HG02885 (cell line): ENCODE results near the gene RANBP10.
"Not testable (repeated sequence)": the region's sequence is repeated elsewhere in the genome, so short reads cannot be mapped to it uniquely, and the experiment has no call there.

Experiments used
- ATAC-seq: cut with Tn5 transposase; IDR thresholded peaks from one replicate; pipeline ENCODE4 v1.9.1; 2021; ENCODE audit warnings: mild to moderate bottlenecking; ENCODE audit not compliant: unreplicated experiment, poor library complexity

The RANBP10 gene

DNA sequence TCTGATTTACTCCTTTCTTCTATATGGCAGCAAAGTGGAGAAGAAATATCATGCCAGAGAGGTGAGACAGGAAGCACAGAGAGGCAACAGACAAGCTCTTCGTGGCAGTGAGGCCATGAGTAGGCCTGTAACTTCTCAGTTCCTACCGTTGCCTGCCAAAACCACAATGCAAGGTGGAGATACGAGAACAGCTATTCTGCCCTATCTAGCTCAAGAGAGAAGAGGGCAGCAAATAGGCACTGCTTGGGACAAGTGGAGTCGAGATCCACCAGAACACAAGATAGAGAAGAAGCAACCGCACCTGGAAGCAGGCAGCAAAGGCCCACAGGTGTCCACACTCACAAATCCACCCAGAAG lies 24.8 kb downstream of the RANBP10 start:
- ATAC-seq = no peak

DNA sequence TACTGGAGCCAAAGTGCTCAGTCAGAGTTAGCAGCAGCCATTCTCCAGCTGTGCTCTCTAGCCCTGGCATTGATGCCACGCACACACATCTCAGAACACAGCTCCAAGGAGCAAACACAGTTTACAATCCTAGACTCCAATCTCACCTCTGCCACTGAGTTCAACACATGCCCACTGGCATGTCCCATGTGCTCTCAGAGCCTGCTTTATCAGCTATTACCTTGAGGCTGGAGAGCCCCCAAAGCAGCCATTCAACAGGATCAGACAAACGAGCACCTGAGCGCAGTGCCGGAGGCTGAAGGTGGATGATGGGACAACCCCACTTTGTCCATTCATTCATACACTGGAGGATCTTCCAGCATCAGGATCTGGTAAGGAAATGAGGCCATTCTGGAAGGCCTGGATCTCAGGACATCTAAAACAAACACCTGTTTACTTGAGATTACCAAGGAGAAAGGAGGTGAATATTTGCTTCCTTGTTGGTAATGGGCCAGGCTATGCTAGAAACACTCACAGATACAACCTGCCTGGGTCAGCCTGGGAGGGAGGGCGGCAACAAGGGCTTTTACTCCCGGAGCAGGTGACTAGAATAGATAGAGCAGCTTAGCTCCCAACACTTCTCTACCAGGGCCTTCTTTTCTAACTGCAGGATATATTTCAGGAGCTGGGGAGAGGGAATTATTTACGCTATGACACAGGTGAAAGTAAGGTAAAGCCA lies 25.4 kb downstream of the RANBP10 start:
- ATAC-seq = no peak

DNA sequence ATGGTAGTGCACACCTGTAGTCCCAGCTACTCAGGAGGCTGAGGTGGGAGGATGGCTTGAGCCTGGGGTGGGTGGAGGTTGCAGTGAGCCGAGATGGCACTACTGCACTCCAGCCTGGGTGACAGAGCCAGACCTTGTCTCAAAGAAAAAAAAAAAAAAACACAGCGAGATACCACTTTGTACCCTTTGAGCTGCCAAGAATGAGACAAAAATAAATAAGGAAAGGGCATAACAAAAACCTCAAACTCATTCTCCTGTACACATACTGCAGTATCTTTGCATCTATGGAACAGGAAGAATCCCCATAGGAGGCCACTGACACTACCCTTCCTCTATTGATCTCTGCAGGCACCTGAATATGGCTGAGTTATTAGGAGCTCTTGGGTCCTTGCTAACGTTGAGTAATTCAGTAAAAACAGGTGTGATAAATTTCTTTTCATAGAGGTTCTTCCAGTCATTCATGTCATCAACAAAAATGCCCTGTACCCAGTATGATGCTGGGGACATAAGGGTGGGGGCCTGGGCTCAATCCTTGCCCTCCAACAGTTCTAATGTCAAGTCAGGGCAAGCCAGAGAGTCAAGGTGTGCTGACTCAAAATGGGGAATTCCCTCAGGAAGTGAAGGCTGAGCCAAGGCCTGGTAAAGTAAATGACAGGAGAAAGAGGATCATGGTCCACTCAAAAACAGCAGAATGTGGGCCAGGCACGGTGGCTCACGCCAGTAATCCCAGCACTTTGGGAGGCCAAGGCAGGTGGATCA lies 26.9 kb downstream of the RANBP10 start:
- ATAC-seq = no peak

DNA sequence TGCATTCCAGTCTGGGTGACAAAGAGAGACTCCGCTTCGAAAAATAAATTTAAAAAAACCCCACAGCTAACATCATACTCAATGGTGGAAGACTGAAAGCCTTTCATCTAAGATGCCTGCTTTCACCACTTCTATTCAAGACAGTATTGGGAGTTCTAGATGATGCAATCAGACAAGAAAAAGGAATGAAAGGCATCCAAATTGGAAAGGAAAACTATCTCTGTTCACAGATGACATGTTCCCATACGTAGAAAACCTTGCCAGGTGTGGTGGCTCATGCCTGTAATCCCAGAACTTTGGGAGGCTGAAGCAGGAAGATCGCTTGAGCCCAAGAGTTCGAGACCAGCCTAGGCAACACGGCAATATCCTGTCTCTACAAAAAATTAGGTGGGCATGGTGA lies 31.1 kb downstream of the RANBP10 start:
- ATAC-seq = no peak

DNA sequence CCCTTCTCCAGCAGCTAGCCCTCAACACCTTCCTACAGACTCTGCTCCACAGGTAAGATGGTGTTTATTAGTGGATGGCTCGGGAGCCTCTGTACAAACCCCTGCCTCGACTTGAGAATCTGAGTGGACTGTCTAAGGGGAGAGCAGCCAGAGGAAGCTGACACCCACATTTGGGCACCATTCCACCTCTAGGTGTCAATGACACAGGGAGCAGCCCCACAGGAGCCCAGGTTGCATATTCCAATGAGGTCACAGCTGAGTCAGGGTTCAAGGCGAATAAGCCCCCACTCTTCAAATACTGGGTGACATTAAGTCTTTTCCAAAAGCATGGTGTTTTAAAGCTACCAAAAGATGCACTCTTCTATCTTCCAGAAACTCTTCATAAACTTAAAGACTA lies 31.9 kb downstream of the RANBP10 start:
- ATAC-seq = no peak

DNA sequence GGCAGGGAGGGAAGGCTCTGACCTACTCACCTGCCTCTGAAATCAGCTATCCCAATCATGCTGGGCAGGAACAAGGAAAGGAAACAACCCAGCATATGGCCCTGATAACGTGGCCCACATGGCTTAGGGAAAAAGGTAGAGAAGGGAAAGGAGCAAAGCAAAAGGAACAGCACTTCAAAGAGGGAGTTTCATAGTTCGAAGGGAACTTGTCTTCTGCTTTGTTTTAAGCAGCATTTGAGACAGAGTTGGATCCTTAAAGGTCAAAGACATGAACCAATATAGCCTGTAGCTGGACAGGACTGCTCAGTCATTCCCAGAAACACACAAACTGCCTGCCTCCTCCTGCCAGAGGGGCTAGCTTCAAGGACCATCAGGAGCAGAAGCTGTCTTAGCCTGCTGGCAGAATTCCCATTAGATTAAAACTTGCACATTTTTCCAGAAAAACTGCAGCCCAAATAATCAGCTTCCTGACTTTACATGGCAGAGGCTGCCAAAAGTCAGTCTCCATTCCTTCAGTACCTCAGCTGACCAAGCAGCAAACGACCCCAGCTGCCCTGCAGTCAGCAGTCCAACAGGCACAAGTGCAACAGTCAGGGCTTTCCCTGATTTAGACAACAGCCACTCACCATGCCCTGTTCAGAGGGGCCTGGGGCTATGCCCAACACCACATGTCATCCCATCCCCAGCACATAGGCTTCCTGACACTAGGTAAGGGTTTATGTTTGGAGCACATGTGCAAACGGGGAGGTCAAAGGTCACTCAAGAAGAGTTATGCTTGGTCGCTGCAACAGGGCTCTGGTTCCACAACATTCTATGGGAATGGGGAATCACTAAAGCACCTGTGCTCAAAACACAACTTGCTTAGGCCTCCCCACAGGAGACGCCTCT lies 32.5 kb downstream of the RANBP10 start:
- ATAC-seq = no peak

DNA sequence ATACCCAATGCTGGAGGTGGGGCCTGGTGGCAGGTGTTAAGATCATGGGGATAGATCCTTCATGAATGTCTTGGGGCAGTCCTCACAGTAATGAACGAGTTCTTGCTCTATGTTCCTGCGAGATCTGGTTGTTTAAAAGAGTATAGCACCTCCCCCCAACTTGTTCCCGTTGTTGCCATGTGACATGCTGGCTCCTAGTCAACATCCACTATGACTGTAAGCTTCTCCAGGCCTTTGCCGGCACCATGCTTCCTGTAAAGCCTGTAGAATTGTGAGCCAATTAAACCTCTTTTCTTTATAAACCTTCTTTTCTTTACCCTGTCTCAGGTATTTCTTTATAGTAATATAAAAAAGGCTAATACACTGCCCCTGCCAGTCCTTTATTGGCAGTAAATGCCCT lies 33.3 kb downstream of the RANBP10 start:
- ATAC-seq = no peak

DNA sequence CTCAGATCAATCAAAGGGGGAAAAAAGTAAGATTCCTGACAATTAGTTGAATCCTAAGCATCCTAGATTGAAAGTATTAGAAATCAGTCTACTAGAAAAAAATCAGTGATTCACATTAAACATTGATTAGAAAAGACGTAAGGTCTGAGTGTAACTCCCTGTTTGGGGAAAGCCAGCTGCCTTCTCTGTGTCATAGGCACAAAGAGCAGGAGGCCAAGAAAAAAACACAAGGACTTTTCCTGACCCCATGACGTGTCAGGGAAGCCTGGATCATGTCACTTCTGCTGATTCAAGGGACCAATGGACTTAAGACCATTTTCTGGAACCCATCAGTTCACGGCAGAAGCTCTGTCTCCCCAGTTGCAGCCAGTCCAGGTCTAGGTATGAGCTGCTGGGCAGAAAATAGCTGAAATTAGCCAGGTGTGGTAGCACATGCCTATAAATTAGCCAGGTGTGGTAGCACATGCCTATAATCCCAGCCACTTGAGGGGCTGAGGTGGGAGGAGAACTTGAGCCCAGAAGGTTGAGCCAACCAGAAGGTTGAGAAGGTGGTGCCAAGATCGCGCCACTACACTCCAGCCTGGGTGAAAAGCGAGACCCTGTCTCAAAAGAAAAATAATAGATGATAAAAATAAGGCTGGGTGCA lies 35.9 kb downstream of the RANBP10 start:
- ATAC-seq = no peak

DNA sequence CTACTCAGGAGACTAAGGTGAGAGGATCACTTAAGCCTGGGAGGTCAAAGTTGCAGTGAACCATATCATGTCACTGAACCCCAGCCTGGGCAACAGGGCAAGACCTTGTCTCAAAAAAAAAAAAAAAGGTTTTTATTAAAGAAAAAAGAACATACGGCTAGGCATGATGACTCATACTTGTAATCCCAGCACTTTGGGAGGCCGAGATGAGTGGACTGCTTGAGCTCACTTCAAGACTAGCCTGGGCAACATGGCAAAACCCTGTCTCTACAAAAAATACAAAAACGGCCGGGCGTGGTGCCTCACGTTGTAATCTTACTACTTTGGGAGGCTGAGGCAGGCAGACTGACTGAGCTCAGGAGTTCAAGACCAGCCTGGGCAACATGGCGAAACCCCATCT lies 38.4 kb downstream of the RANBP10 start:
- no peak for ATAC-seq

DNA sequence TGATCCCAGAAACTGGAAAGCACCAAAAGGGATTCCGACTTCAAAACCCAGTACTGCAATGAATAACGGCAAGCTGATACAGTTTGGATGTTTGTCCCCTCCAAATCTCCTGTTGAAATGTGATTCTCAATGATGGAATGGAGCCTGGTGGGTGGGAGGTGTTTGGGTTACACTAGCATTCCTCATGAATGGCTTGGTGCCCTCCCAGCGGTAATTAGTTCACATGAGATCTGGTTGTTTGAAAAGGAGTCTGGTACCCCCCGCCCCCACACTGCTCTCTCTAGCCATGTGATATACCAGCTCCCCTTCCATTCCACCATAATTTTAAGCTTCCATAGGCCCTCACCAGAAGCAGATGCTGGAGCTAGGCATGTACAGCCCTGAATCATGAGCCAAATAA lies 40.1 kb downstream of the RANBP10 start:
- no peak for ATAC-seq

DNA sequence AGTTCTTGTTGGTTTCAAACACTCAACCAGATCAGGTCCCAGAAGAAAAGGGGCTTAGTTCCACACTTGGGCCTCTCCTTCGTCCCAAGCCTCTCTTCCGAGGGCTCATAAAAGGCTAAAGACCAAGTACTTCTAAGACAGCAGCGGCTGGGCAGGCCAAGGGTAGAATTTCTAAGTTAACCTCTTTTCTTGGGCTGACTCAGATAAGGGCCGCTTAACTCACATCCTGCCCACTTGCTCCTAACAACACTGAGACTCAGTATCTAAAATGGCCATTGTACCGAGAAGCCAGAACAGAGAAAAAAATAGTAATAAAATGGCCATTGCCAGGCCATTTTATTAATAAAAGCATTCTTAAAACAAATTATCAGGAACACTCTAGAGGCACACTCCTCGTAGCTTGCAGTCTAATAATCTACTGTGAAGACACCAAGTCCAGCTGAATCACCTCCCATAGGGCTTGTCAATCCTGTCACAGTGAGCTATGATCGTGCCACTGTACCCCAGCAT lies 42.1 kb downstream of the RANBP10 start:
- no peak for ATAC-seq

DNA sequence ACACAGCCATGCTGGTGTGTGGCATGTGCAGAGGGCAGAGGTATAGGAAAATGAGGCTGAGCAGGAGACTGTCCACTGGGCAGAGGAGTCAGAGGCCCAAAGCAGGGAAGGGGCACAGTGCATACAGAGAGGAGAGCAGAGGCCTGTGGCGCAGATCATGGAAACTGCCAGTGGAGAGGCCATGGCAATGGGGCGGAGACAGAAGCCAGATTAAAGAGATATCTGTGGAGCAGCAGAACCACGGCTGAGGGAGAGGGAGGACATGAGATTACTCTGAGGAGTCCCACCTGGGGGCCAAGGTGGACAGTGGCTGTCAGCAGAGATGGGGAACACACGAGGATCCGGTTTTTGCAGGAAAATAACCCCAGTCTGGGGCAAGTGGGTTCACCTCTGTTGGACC lies 43.3 kb downstream of the RANBP10 start:
- no peak for ATAC-seq

DNA sequence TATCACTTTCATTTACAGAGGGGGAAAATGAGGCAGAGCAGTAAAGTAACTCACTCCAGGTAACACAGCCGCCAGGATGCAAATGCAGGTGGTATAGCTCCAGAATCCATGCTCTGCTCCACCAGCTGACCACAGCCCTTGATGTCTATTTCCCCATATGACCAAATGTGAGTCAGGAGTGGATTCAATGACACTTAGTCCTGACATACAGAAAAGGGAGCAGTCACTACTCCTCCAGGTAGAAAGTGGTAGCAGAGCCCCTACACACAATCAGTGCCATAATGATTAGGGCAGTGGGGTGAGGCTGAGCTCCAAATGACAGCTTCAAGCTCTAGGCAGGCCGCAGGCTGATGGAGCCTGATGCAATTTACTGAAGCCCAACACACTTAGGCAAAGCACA lies 44.0 kb downstream of the RANBP10 start:
- ATAC-seq = no peak

DNA sequence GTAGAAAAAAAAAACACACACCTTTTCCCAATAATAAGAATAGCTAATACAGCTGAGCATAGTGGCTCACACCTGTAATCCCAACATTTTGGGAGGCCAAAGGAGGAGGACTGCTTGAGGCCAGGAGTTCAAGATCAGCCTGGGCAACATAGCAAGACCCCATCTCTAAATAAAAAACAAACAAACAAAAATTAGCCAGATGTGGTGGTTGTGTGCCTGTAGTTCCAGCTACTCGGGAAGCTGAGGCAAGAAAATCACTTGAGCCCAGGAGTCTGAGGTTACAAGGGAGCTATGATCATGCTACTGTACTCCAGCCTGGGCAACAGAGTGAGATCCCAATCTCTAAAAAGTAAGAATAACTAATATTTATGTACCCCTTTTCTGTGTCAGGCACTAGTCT lies 44.4 kb downstream of the RANBP10 start:
- no peak for ATAC-seq

DNA sequence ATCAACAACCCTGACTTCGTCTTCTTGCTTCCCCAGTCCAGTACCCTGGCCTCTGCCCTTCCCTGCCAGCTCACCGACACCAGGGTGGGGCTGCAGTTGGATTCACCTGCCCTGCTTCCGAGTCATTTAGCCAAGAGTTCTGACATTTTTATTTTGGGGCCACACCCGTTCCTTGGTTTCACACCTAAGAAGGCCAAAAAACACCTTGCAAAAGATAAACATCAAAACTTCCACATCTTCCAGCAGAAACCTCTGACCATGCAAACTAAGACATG lies 45.5 kb downstream of the RANBP10 start:
- no peak for ATAC-seq

DNA sequence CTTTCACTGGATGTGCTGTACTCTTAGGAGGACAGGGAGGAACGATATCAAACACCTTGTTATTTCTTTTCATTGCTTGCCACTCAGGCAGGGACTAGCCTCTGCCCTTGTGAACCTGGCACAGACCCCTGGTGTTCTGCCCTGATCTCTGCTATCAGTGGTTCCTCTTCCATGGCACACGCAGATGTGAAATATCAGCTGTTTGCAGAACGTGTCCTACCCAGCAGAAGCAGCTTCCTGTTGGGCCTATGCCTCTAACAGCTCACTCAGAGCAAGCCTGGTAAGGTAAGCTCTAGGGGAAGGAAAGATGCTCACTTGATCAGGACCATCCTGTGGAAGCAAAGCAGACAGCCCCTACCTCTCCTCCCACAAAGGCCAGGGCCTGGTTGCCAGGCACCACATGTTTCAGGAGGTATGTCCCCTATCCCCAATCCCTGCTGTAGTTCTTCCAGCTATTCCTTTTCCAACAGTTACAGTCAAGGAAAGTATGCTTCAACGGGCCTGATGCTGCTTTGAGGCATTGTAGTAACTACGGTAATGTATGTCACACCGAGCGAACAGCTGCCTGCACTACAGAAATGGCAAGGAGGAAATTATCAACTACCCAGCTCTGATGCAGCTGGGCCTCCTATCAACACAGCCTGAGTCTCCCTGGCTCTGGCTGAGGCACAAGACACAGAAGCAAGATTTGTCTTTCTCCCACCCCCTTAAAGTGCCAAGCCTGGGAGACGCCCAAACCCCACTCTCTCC lies 46.0 kb downstream of the RANBP10 start:
- ATAC-seq = no peak

DNA sequence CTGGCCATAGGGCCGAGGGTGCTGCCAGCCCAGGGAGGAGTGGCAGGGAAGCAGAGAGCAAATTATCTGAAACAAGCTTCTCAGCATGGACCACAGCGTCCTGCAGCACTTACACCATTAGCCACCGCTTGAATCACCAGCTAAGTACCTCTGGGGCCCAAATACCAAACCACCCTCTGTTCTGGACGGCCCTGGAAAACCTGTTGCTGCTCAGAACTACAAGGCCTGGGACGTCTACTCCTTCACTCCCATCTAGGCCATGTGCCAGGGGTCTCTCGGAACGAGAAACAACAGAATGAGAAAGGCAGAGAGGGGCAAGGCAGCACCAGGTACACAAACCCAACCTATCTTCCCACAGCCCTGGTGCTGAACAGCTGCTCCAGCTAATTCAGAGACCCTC lies 47.4 kb downstream of the RANBP10 start:
- ATAC-seq = no peak

DNA sequence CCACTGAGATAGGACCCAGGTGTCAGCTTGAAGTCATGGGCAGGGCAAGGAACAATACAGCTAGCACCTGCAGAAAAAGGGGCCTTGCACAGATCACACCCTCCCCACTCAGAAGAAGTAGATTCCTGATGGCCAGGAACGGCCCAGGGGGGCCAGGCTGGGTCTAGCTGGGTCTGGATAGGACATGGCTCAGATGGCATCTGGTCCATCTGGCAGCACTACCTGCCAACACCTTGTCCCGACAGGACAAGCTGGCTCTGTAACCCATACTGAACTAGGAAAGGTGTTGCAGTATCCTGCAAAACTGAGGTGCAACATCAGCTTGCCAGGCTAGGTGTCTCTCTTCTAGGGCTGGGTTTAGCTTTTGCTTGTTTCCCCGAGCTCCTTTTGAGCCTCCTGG lies 48.4 kb downstream of the RANBP10 start:
- ATAC-seq = no peak

DNA sequence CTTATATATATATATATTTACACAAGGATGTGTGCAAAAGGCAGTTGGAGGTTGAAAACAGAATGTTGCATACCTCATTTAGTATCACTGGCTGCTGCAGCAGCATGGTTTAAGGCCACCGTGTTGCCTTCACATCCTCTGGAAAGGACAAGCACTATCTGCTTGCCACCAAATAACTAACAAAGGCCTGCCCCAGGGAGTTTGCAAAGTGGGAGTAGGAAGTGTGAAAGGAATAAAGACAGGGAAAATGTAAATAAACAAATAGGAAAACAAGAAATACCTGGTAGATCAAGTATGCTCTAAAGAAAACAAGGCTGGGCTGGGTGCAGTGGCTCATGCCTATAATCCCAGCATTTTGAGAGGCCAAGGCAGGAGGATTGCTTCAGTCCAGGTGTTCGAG lies 53.7 kb downstream of the RANBP10 start:
- no peak for ATAC-seq

DNA sequence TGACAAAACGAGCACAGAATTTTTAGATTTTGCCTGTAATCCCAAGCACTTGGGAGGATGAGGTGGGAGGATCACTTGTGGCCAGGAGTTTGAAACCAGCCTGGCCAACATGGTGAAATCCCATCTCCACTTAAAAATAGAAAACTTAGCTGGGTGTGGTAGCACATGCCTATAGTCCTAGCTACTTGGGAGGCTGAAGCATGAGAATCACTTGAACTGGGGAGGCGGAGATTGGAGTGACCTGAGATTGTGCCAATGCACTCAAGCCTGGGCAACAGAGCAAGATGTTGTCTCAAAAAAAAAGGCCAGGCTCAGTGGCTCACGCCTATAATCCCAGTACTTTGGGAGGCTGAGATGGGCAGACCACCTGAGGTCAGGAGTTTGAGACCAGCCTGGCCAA lies 55.0 kb downstream of the RANBP10 start:
- not testable (repeated sequence) for ATAC-seq
